ENCODE measurements around the gene EIF4E. TPM values are rescaled to one million over a fixed set of nuclear protein-coding genes. Genes with fewer than 3 reads are reported as not detected.
"Not testable (repeated sequence)": the region's sequence is repeated elsewhere in the genome, so short reads cannot be mapped to it uniquely, and the experiment has no call there.

Gene EIF4E
- total RNA-seq, 3 donors from 2014 or later, result 69.0 to 97.2 (median 93.7) TPM

GRCh38 chr4:98879515-98879914, 49.4 kb downstream of the EIF4E start:
- intact Hi-C loops (cut with DNase I; ENCODE audit: low total_unique reads), result no loop called here
- TF ChIP-seq POLR2A (IDR thresholded peaks at IDR 0.05) (no peak), CTCF (IDR thresholded peaks at IDR 0.05) (no peak)
- H3K27ac ChIP-seq, result no peak overlapping the region

DNA sequence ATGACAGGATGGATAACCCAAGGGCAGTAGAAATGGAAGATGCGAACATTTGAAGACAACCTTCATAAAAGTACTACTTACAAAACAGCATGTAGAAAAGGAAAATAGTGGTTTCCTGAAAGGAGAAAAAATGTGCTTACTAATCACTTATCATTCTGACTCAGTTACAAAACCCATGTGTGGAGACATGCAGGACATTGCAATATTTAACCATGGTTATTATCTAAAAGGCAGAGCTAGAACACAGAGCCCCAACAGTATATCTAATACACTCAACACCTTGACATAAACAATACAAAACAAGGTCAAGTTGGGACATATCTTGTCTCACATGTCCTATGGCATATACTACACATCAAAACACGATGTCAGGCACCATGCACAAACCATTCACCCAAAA, 55.9 kb downstream of the EIF4E start:
- TF ChIP-seq POLR2AphosphoS5 (IDR thresholded peaks at IDR 0.05) (no peak), POLR2A (IDR thresholded peaks at IDR 0.05) (no peak), CTCF (IDR thresholded peaks at IDR 0.05) (no peak)
- Histone ChIP-seq H3K36me3 (no peaks in the 10 kb centered on the region), H3K27me3 (no peaks in the 10 kb centered on the region), H3K4me3 (no peak overlapping the region), H3K4me1 (no peaks in the 10 kb centered on the region), H3K27ac (no peak overlapping the region), H3K9me3 (no peaks in the 10 kb centered on the region)
- DNase-seq (ENCODE audit: low spot score in 2 of 2), result no peak
- intact Hi-C loops (cut with DNase I; ENCODE audit: low total_unique reads), result no loop called here

More at GRCh38 chr4:98879515-98879914, 49.4 kb downstream of the EIF4E start:
- H3K4me1 ChIP-seq, result no peaks in the 10 kb centered on the region
- H3K4me3 ChIP-seq, result no peak overlapping the region
- no peaks in the 10 kb centered on the region for H3K9me3 ChIP-seq
- no peak for DNase-seq (ENCODE audit: low spot score in 2 of 2)
- H3K36me3 ChIP-seq, result no peaks in the 10 kb centered on the region
- H3K27me3 ChIP-seq, result no peaks in the 10 kb centered on the region

DNA sequence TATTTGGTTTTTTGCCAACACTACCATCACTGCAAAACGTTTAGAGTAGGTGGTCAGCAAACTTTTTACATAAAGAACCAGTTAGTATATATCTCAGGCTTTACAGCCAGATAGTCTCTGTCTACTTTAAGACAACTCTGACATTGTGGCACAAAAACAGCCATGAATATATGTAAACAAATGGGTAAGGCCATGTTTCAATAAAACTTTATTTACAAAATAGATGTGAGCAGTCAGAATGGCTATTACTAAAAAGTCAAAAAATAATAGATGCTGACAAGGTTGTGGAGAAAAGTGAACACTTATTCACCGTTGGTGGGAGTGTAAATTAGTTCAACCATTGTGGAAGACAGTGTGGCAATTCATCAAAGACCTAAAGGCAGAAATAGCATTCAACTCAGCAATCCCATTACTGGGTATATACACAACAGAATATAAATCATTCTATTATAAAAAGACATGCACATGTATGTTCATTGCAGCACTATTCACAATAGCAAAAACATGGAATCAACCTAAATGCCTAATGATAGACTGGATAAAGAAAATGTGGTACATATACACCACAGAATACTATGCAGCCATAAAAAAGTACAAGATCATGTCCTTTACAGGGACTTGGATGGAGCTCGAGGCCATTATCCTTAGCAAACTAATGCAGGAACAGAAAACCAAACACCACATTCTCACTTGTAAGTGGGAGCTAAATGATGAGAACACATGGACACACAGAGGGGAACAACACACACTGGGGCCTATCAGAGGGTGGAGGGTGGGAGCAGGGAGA, 56.6 kb downstream of the EIF4E start:
- H3K9me3 ChIP-seq; DNase-seq (ENCODE audit: low spot score in 2 of 2); H3K4me3 ChIP-seq; H3K36me3 ChIP-seq; intact Hi-C loops (cut with DNase I; ENCODE audit: low total_unique reads); H3K27me3 ChIP-seq; H3K27ac ChIP-seq; H3K4me1 ChIP-seq: not testable (repeated sequence)

- no peak for TF ChIP-seq POLR2AphosphoS5 (IDR thresholded peaks at IDR 0.05)
- no peak for TF ChIP-seq CTCF (IDR thresholded peaks at IDR 0.05)
- TF ChIP-seq POLR2A (IDR thresholded peaks at IDR 0.05), result no peak
- intact Hi-C loops (cut with DNase I; ENCODE audit: low total_unique reads), result no loop called here
Observed at GRCh38 chr4:98867648-98868047, 61.3 kb downstream of the EIF4E start.

GRCh38 chr4:98865059-98865458, 63.9 kb downstream of the EIF4E start:
- TF ChIP-seq POLR2A (IDR thresholded peaks at IDR 0.05), result no peak
- TF ChIP-seq POLR2AphosphoS5 (IDR thresholded peaks at IDR 0.05), result no peak
- TF ChIP-seq CTCF (IDR thresholded peaks at IDR 0.05), result no peak
- H3K9me3 ChIP-seq, result no peaks in the 10 kb centered on the region

More at GRCh38 chr4:98867648-98868047, 61.3 kb downstream of the EIF4E start:
- Histone ChIP-seq H3K4me3 (no peak overlapping the region), H3K27ac (no peak overlapping the region), H3K9me3 (no peaks in the 10 kb centered on the region), H3K27me3 (no peaks in the 10 kb centered on the region), H3K36me3 (no peaks in the 10 kb centered on the region), H3K4me1 (no peaks in the 10 kb centered on the region)
- DNase-seq (ENCODE audit: low spot score in 2 of 2), result no peak

More at GRCh38 chr4:98865059-98865458, 63.9 kb downstream of the EIF4E start:
- intact Hi-C loops (cut with DNase I; ENCODE audit: low total_unique reads), result no loop called here
- Histone ChIP-seq H3K27me3 (no peaks in the 10 kb centered on the region), H3K4me1 (no peaks in the 10 kb centered on the region), H3K27ac (no peak overlapping the region), H3K36me3 (no peaks in the 10 kb centered on the region), H3K4me3 (no peak overlapping the region)
- DNase-seq (ENCODE audit: low spot score in 2 of 2), result no peak
